ENCODE results near the gene USP49.
A peak's percentile ranks its signal among the peaks of the same experiment; 100 is the strongest.

The USP49 gene

GRCh38 chr6:41939848-41940758 is 44.9 kb upstream of the USP49 start:
- DNase-seq (ENCODE audit: low read depth), result peak; percentile 58
- peak overlapping the region; percentile 97 for H3K4me3 ChIP-seq (ENCODE audit: low read length)
- TF ChIP-seq CTCF (conservative IDR thresholded peaks at IDR 0.05; ENCODE audit: low read length), result no peak

- peak; percentile 62 for DNase-seq (ENCODE audit: low read depth)
These were observed 44.1 kb upstream of the USP49 start for GRCh38 chr6:41939176-41939847.

GRCh38 chr6:41938590-41939175 is 43.5 kb upstream of the USP49 start:
- 0 out of 2 replicates have a peak, but pooled peaks have one; percentile 3 for TF ChIP-seq CTCF (conservative IDR thresholded peaks at IDR 0.05; ENCODE audit: low read length)
- DNase-seq (ENCODE audit: low read depth), result no peak
- H3K4me3 ChIP-seq (ENCODE audit: low read length), result peak overlapping the region; percentile 97

More at GRCh38 chr6:41939176-41939847, 44.1 kb upstream of the USP49 start:
- no peak; the same call in 1 of the 2 replicates for TF ChIP-seq CTCF (conservative IDR thresholded peaks at IDR 0.05; ENCODE audit: low read length)
- H3K4me3 ChIP-seq (ENCODE audit: low read length), result peak overlapping the region; percentile 97

- no peak for DNase-seq (ENCODE audit: low read depth)
- no peak for TF ChIP-seq CTCF (conservative IDR thresholded peaks at IDR 0.05; ENCODE audit: low read length)
- no peak overlapping the region for H3K4me3 ChIP-seq (ENCODE audit: low read length)
These were observed 42.8 kb upstream of the USP49 start for GRCh38 chr6:41937861-41938574.

- H3K4me3 ChIP-seq (ENCODE audit: low read length), result no peak overlapping the region
- DNase-seq (ENCODE audit: low read depth), result no peak
- TF ChIP-seq CTCF (conservative IDR thresholded peaks at IDR 0.05; ENCODE audit: low read length), result no peak
These were observed 42.3 kb upstream of the USP49 start for GRCh38 chr6:41937472-41937860.

- no peak overlapping the region for H3K4me3 ChIP-seq (ENCODE audit: low read length)
- peak; percentile 96 for DNase-seq (ENCODE audit: low read depth)
- TF ChIP-seq CTCF (conservative IDR thresholded peaks at IDR 0.05; ENCODE audit: low read length), result peak; percentile 95
These were observed 41.1 kb upstream of the USP49 start for GRCh38 chr6:41936073-41936837.

Data from AG10803 (cell line).